ENCODE data around the gene PI4KA. TPM values are rescaled to one million over a fixed set of nuclear protein-coding genes. Genes with fewer than 3 reads are reported as not detected.

The PI4KA gene
- total RNA-seq, 1 experiment from 2014 or later = 65.8 TPM

DNA sequence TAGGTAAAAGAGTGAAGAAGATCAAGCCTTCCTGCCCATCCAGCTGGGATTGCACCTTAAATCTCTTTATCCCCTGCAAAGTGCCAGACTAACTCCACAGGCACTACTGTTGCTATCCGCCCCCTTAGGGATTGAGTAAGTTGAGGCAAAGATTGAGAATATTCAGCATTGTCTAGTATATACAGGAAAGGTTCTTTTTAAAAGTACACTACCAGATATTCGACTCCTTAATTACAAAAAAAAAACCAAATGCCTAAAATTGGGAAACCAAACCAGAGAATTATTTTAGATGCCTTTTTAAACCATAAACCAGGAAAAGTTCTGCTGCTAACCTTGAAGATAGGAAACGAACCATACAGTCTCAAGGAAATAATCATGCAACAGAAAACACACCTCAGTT, 73.2 kb downstream of the PI4KA start:
- Histone ChIP-seq H3K4me2 (ENCODE audit: insufficient read depth, insufficient read length, low read length) (no peak overlapping the region), H3K4ac (ENCODE audit: low read depth, low read length) (no peak overlapping the region), H3K56ac (ENCODE audit: insufficient read length, low read depth, low read length) (no peak overlapping the region), H2AFZ (ENCODE audit: low read length) (no peak overlapping the region), H3K9me3 (ENCODE audit: control insufficient read depth, low read depth, low read length) (no peaks in the 10 kb centered on the region), H3K14ac (ENCODE audit: insufficient read depth, low read length) (no peak overlapping the region), H3K23ac (ENCODE audit: insufficient read length, low read depth, low read length) (no peak overlapping the region), H4K91ac (ENCODE audit: insufficient read length, low read depth, low read length) (no peak overlapping the region), H3K27ac (ENCODE audit: insufficient read length, low read depth, low read length) (no peak overlapping the region), H3K27me3 (ENCODE audit: insufficient read depth, low read length) (no peaks in the 10 kb centered on the region), H2BK5ac (ENCODE audit: insufficient read length, low read length) (no peak overlapping the region), H3K79me1 (ENCODE audit: insufficient read depth, low read depth, low read length, poor library complexity, severe bottlenecking) (no peaks in the 10 kb centered on the region), H3K9ac (ENCODE audit: extremely low read depth, insufficient read length, low read length) (no peak overlapping the region), H4K20me1 (ENCODE audit: control insufficient read depth, insufficient read depth, insufficient read length) (no peaks in the 10 kb centered on the region), H4K8ac (replicated peaks; ENCODE audit: insufficient read length, low read depth, low read length) (no peak overlapping the region), H2BK15ac (ENCODE audit: low read depth, low read length) (no peak overlapping the region), H3K18ac (ENCODE audit: insufficient read length, low read depth, low read length) (no peak overlapping the region), H3K79me2 (ENCODE audit: insufficient read depth, low read length) (no peaks in the 10 kb centered on the region), H3K23me2 (ENCODE audit: insufficient read length, low read depth, low read length, poor library complexity, severe bottlenecking) (no peaks in the 10 kb centered on the region), H2BK120ac (ENCODE audit: low read depth, low read length, poor library complexity, severe bottlenecking) (no peak overlapping the region), H4K5ac (ENCODE audit: insufficient read length, low read depth, low read length) (no peak overlapping the region), H3T11ph (ENCODE audit: low read length) (no peak overlapping the region), H2AK5ac (ENCODE audit: insufficient read length, low read length) (no peak overlapping the region), H3K4me1 (ENCODE audit: insufficient read depth, low read length) (no peaks in the 10 kb centered on the region; the same call in none of the 2 replicates), H2BK20ac (ENCODE audit: low read depth, low read length, poor library complexity, severe bottlenecking) (no peak overlapping the region), H2BK12ac (ENCODE audit: insufficient read length, low read depth, low read length) (no peak overlapping the region)
- DNase-seq = no peak
- H3K4me3 Mint-ChIP-seq = no peak overlapping the region
- no peaks in the 10 kb centered on the region for H3K27me3 Mint-ChIP-seq (ENCODE audit: low read depth)
- peak overlapping the region in 1 of 3 experiments; percentile 52; a peak in 1 of 7 replicates for H3K27ac Mint-ChIP-seq
- TF ChIP-seq, protein P1, sequence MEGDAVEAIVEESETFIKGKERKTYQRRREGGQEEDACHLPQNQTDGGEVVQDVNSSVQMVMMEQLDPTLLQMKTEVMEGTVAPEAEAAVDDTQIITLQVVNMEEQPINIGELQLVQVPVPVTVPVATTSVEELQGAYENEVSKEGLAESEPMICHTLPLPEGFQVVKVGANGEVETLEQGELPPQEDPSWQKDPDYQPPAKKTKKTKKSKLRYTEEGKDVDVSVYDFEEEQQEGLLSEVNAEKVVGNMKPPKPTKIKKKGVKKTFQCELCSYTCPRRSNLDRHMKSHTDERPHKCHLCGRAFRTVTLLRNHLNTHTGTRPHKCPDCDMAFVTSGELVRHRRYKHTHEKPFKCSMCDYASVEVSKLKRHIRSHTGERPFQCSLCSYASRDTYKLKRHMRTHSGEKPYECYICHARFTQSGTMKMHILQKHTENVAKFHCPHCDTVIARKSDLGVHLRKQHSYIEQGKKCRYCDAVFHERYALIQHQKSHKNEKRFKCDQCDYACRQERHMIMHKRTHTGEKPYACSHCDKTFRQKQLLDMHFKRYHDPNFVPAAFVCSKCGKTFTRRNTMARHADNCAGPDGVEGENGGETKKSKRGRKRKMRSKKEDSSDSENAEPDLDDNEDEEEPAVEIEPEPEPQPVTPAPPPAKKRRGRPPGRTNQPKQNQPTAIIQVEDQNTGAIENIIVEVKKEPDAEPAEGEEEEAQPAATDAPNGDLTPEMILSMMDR (conservative IDR thresholded peaks at IDR 0.05) = no peak
- no peaks in the 10 kb centered on the region for H3K9me3 Mint-ChIP-seq
- H3K4me1 Mint-ChIP-seq = peaks cover 11 to 16% of the 10 kb centered on the region in 2 experiments
- peaks cover 0 to 3% (median 0%) of the 10 kb centered on the region in 3 experiments; a peak in 1 of 7 replicates for H3K36me3 Mint-ChIP-seq (ENCODE audit: insufficient read depth in 1 of 3, low read depth in 3 of 3)
- WGBS (ENCODE audit: extremely low coverage, insufficient read length, low lambda C conversion rate) = no CpG with 5 or more reads among the region's 3 CpGs
